Measurements from ENCODE around the gene TENM4.
"Not testable (repeated sequence)": the region's sequence is repeated elsewhere in the genome, so short reads cannot be mapped to it uniquely, and the experiment has no call there.

The TENM4 gene

DNA sequence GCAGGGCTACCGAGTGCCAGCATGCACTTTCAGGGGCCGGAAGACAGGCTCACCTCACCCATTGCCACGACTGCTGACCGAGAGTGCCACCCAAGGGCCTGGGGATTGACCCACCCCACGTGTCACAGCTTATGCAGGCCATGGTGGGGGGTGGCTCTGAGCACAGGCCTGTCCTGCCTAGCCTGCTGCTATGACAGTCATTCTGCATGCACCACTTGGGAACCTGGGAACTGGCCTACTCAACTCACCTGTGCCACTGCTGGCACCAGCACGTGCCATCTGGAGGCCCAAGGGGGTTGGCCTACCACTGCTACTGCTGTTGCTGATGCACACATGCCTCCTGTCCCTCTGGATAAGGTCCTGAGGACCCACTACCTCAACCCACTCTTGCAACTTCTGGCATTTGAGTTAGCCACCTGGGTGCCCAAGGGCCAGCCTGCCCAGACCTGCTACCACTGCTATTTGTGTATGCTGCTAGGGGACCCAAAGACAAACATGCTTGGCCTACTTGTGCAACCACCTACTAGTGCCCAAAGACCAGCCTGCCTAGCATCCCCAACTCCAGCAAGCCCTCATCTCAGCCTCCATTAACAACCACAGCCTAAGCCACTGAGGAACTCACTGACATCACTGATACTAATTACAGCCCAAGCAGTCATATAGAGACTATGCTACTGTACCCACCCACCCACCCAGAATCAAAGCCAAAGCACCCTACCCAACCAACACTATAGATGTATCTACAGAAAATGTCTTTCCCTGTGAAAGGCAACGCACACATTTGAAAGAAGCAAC, 807.1 kb downstream of the TENM4 start:
- Histone ChIP-seq H3K4me1 (ENCODE audit: control insufficient read depth, insufficient read depth, low read length) (no peaks in the 10 kb centered on the region), H3K9me3 (ENCODE audit: control insufficient read depth, low read length) (peaks cover 8% of the 10 kb centered on the region), H3K36me3 (ENCODE audit: control insufficient read depth, insufficient read depth, low read length) (no peaks in the 10 kb centered on the region), H3K4me3 (ENCODE audit: insufficient read depth, low read depth, low read length) (no peak overlapping the region), H3K27ac (ENCODE audit: insufficient read depth, low read depth, low read length, poor library complexity, severe bottlenecking) (no peak overlapping the region), H3K27me3 (ENCODE audit: control insufficient read depth, insufficient read depth, low read length, poor library complexity, severe bottlenecking) (no peaks in the 10 kb centered on the region)
- WGBS, 2 experiments = 89 to 91% methylated on average over 7 of the region's 7 CpGs

DNA sequence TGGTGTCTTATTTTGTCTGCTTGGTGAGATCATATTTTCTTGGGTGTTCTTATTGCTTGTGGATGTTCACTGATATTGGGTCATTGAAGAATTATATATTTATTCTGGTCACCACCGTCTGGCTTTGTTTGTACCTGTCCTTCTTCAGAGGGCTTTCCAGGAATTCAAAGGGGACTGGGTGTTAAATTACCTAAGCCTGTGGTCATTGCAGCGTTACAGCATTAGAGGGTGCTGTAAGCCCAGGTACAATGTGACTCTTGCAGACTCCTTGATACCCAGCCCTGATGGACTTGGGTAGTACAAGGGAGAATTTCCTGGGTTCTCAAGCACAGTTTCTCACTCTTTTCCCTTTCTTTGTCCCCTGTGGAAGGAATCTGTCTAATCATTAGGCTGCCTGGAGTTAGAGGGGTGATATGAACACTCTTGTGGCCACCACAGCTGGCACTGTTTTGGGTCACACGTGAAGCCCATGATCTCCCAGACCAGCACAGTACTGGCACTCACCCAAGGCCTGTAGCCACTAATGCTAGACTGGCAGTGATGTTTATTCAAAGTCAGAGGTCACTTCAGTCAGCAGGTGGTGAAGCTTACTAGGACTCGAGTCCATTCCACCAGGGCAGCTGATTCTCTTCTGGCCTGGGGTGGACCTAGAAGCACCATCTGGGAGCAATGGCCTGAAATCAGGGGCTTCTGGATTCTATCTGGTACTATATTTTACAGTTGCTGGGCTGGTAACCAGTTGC, 810.1 kb downstream of the TENM4 start:
- WGBS, 2 experiments = 90 to 93% methylated on average over 4 of the region's 4 CpGs
- no peaks in the 10 kb centered on the region for H3K4me1 ChIP-seq (ENCODE audit: control insufficient read depth, insufficient read depth, low read length)
- H3K9me3 ChIP-seq (ENCODE audit: control insufficient read depth, low read length) = peaks cover 9% of the 10 kb centered on the region
- no peaks in the 10 kb centered on the region for H3K36me3 ChIP-seq (ENCODE audit: control insufficient read depth, insufficient read depth, low read length)
- no peak overlapping the region for H3K27ac ChIP-seq (ENCODE audit: insufficient read depth, low read depth, low read length, poor library complexity, severe bottlenecking)
- H3K27me3 ChIP-seq (ENCODE audit: control insufficient read depth, insufficient read depth, low read length, poor library complexity, severe bottlenecking) = no peaks in the 10 kb centered on the region
- no peak overlapping the region for H3K4me3 ChIP-seq (ENCODE audit: insufficient read depth, low read depth, low read length)

DNA sequence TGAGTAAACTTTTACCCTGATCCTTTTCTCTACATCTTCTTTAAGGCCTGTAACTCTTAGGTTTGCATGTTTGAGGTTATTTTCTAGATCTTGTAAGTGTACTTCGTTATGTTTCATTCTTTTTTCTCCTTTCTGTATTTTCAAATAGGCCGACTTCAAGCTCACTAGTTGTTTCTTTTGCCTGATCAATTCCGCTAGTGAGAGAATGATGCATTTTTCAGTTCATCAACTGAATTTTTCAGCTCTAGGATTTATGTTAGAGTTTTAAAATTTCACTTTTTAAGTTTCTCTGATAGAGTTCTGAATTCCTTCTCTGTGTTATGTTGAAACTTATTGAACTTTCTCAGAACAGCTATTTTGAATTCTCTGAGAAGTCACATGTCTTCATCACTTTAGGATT, 810.7 kb downstream of the TENM4 start:
- H3K4me1 ChIP-seq (ENCODE audit: control insufficient read depth, insufficient read depth, low read length) = no peaks in the 10 kb centered on the region
- no peak overlapping the region for H3K27ac ChIP-seq (ENCODE audit: insufficient read depth, low read depth, low read length, poor library complexity, severe bottlenecking)
- no peaks in the 10 kb centered on the region for H3K36me3 ChIP-seq (ENCODE audit: control insufficient read depth, insufficient read depth, low read length)
- H3K4me3 ChIP-seq (ENCODE audit: insufficient read depth, low read depth, low read length) = no peak overlapping the region
- H3K27me3 ChIP-seq (ENCODE audit: control insufficient read depth, insufficient read depth, low read length, poor library complexity, severe bottlenecking) = no peaks in the 10 kb centered on the region
- 94 to 100% methylated on average over 3 of the region's 3 CpGs for WGBS, 2 experiments
- peaks cover 9% of the 10 kb centered on the region for H3K9me3 ChIP-seq (ENCODE audit: control insufficient read depth, low read length)

DNA sequence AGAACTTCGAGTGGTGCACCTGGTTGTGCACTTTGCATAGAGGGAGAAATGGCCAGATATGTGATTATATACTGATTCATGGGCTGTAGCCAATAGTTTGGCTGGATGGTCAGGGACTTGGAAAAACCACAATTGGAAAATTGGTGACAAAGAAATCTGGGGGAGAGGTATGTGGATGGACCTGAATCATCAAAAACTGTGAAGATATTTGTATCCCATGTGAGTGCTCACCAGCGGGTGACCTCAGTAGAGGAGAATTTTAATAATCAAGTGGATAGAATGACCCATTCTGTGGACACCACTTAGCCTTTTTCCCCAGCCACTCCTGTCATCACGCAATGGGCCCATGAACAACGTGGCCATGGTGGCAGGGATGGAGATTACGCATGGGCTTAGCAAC, 818.2 kb downstream of the TENM4 start:
- Histone ChIP-seq H3K4me1 (ENCODE audit: control insufficient read depth, insufficient read depth, low read length) (no peaks in the 10 kb centered on the region), H3K36me3 (ENCODE audit: control insufficient read depth, insufficient read depth, low read length) (no peaks in the 10 kb centered on the region), H3K27ac (ENCODE audit: insufficient read depth, low read depth, low read length, poor library complexity, severe bottlenecking) (no peak overlapping the region), H3K27me3 (ENCODE audit: control insufficient read depth, insufficient read depth, low read length, poor library complexity, severe bottlenecking) (no peaks in the 10 kb centered on the region), H3K9me3 (ENCODE audit: control insufficient read depth, low read length) (no peaks in the 10 kb centered on the region), H3K4me3 (ENCODE audit: insufficient read depth, low read depth, low read length) (no peak overlapping the region)
- 87 to 92% methylated on average over 5 of the region's 5 CpGs for WGBS, 2 experiments

DNA sequence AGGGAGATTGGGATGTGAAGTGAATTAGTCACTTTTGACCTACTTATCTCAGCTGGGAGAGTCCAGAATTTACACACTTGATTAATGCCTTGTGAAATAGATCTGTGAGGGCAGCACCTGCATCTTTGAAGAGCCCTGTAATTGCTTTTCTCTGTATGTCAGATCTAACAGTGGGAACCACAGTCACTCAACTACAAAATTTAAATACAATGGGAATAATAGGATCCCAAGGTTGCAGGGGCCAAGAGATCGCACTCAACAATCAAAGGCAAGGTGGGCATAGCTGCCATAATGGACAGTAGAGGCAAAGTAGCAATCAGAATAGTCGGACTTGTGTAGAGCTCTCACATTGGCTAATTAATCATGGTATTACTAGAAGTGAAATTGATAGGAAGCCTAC, 820.7 kb downstream of the TENM4 start:
- WGBS, 2 experiments = 89 to 90% methylated on average over 2 of the region's 2 CpGs
- no peak overlapping the region for H3K27ac ChIP-seq (ENCODE audit: insufficient read depth, low read depth, low read length, poor library complexity, severe bottlenecking)

DNA sequence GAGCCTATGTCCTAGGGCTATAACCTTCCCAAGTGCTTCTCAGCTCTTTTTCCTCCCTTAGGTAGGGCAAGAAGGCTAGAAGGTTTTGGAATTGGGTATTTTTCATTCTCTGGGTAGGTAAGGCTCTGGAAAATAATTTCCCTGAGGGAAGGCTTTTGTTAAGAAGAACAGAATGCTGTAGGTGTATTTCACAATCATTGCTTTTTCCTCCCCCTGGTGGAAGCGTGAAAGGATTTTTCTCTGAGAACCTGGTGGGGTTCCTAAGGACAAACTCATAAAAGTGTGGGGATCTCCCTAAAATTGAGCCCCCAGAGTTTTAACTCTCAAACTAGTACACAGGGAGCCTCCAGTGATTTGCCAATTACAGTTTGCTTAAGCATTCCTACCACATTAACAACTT, 825.1 kb downstream of the TENM4 start:
- H3K4me3 ChIP-seq (ENCODE audit: insufficient read depth, low read depth, low read length) = no peak overlapping the region
- no peak overlapping the region for H3K27ac ChIP-seq (ENCODE audit: insufficient read depth, low read depth, low read length, poor library complexity, severe bottlenecking)
- H3K27me3 ChIP-seq (ENCODE audit: control insufficient read depth, insufficient read depth, low read length, poor library complexity, severe bottlenecking) = no peaks in the 10 kb centered on the region
- 75 to 88% methylated on average over 1 of the region's 1 CpG for WGBS, 2 experiments
- H3K36me3 ChIP-seq (ENCODE audit: control insufficient read depth, insufficient read depth, low read length) = no peaks in the 10 kb centered on the region
- H3K4me1 ChIP-seq (ENCODE audit: control insufficient read depth, insufficient read depth, low read length) = no peaks in the 10 kb centered on the region
- H3K9me3 ChIP-seq (ENCODE audit: control insufficient read depth, low read length) = no peaks in the 10 kb centered on the region

More for the DNA sequence above, 820.7 kb downstream of the TENM4 start:
- Histone ChIP-seq H3K4me1 (ENCODE audit: control insufficient read depth, insufficient read depth, low read length) (no peaks in the 10 kb centered on the region), H3K27me3 (ENCODE audit: control insufficient read depth, insufficient read depth, low read length, poor library complexity, severe bottlenecking) (no peaks in the 10 kb centered on the region), H3K4me3 (ENCODE audit: insufficient read depth, low read depth, low read length) (no peak overlapping the region), H3K36me3 (ENCODE audit: control insufficient read depth, insufficient read depth, low read length) (no peaks in the 10 kb centered on the region), H3K9me3 (ENCODE audit: control insufficient read depth, low read length) (no peaks in the 10 kb centered on the region)

DNA sequence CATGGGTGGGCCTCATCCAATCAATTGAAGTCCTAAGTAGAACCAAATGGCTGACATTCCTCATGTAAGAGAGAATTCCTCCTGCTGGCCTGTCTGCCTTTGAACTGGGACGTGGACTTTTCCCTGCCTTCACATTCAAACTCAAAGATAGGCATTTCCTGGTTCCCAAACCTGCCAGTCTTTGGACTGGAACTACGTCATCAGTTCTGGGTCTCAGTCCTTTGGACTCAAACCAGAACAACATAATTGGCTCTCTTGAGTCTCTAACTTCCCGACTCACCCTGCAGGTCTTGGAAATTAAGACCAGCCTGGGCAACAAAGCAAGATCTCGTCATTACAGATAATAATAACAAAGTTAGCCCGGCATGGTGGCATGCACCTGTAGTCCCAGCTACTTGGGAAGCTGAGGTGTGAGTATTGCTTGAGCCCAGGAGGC, 827.4 kb downstream of the TENM4 start:
- Histone ChIP-seq H3K9me3 (ENCODE audit: control insufficient read depth, low read length) (no peaks in the 10 kb centered on the region), H3K27ac (ENCODE audit: insufficient read depth, low read depth, low read length, poor library complexity, severe bottlenecking) (no peak overlapping the region), H3K4me1 (ENCODE audit: control insufficient read depth, insufficient read depth, low read length) (no peaks in the 10 kb centered on the region), H3K4me3 (ENCODE audit: insufficient read depth, low read depth, low read length) (no peak overlapping the region), H3K27me3 (ENCODE audit: control insufficient read depth, insufficient read depth, low read length, poor library complexity, severe bottlenecking) (no peaks in the 10 kb centered on the region), H3K36me3 (ENCODE audit: control insufficient read depth, insufficient read depth, low read length) (no peaks in the 10 kb centered on the region)
- 87 to 90% methylated on average over 5 of the region's 5 CpGs for WGBS, 2 experiments

DNA sequence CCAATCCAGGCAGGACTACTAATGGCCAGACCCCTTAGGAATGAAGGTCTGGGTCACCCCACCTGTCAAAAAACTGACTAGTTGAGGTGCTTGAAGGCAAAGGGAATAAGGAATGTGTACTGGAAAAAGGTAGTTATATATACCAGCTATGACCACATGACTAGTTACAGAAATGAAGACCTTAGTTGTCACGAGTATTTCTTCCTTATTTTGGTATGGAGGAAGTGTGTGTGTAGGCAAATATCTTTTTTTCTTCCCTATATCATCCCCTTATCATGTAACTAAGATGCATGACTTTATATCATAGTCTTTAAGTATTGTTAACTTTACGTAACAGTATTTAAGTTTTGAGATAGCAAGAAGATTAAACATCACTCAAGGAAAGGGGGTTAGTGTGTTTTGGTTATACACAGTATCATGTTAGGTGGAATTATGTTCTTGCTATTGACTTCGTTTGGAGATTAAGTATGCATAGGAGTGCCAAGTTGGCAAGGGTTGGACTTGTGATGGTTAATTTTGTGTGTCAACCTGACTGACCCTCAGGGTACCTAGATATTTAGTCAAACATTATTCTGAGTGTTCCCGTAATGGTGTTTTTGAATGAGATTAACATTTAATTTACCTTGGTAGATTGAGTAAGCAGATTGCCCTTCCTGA, 828.0 kb downstream of the TENM4 start:
- Histone ChIP-seq H3K9me3 (ENCODE audit: control insufficient read depth, low read length) (no peaks in the 10 kb centered on the region), H3K27me3 (ENCODE audit: control insufficient read depth, insufficient read depth, low read length, poor library complexity, severe bottlenecking) (no peaks in the 10 kb centered on the region), H3K36me3 (ENCODE audit: control insufficient read depth, insufficient read depth, low read length) (no peaks in the 10 kb centered on the region), H3K27ac (ENCODE audit: insufficient read depth, low read depth, low read length, poor library complexity, severe bottlenecking) (no peak overlapping the region), H3K4me3 (ENCODE audit: insufficient read depth, low read depth, low read length) (no peak overlapping the region), H3K4me1 (ENCODE audit: control insufficient read depth, insufficient read depth, low read length) (no peaks in the 10 kb centered on the region)
- 87 to 91% methylated on average over 3 of the region's 4 CpGs for WGBS, 2 experiments

DNA sequence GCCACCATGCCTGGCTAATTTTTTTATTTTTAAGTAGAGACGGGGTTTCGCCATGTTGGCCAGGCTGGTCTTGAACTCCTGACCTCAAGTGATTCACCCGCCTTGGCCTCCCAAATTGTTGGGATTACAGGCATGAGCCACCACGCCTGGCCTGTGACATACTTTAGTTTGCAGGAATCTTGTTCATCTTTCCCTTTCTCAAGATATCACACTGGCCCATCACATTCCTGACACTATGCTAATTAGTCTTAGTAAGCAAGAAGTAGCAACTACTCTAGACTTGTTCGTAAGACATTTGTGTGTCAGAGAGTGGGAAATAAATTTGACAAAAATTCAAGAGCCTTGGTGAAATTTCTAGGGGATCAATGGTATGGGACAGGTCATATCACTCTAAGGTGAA, 831.5 kb downstream of the TENM4 start:
- not testable (repeated sequence) for H3K9me3 ChIP-seq (ENCODE audit: control insufficient read depth, low read length); H3K4me3 ChIP-seq (ENCODE audit: insufficient read depth, low read depth, low read length); H3K27ac ChIP-seq (ENCODE audit: insufficient read depth, low read depth, low read length, poor library complexity, severe bottlenecking); H3K4me1 ChIP-seq (ENCODE audit: control insufficient read depth, insufficient read depth, low read length); H3K27me3 ChIP-seq (ENCODE audit: control insufficient read depth, insufficient read depth, low read length, poor library complexity, severe bottlenecking); H3K36me3 ChIP-seq (ENCODE audit: control insufficient read depth, insufficient read depth, low read length)
- 96% methylated on average over 5 of the region's 5 CpGs for WGBS, 2 experiments

DNA sequence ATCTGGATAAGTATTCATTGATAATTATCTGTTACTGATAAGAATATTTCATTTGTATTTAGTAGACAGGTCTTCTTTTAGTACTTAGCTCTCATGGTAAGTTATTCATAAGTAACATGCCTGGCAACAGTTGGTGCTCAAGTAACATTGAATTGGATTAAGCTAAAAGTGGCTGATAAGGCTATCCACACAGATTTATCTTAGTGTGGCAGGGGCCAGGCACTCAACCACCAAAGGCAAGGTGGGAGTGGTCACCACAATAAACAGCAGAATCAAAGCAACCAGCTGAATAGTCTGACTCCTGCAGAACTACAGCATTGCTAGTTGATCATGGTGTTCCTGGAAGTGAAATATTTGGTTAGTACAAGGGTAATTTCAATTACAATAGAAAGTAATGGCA, 833.1 kb downstream of the TENM4 start:
- Histone ChIP-seq H3K27me3 (ENCODE audit: control insufficient read depth, insufficient read depth, low read length, poor library complexity, severe bottlenecking) (no peaks in the 10 kb centered on the region), H3K36me3 (ENCODE audit: control insufficient read depth, insufficient read depth, low read length) (no peaks in the 10 kb centered on the region), H3K27ac (ENCODE audit: insufficient read depth, low read depth, low read length, poor library complexity, severe bottlenecking) (no peak overlapping the region), H3K9me3 (ENCODE audit: control insufficient read depth, low read length) (no peaks in the 10 kb centered on the region), H3K4me3 (ENCODE audit: insufficient read depth, low read depth, low read length) (no peak overlapping the region), H3K4me1 (ENCODE audit: control insufficient read depth, insufficient read depth, low read length) (no peaks in the 10 kb centered on the region)

Measured in ectodermal cell (in vitro differentiated cells).